ENCODE measurements around the gene PRR33.

Gene PRR33

GRCh38 chr11:1848640-1849430, 42.9 kb downstream of the PRR33 start:
- H3K4me2 ChIP-seq (ENCODE audit: insufficient read depth, low read length): no peak overlapping the region
- peaks cover 6% of the 10 kb centered on the region for H3K27me3 ChIP-seq (ENCODE audit: insufficient read depth, low read length, poor library complexity)
- H3K4me3 ChIP-seq (ENCODE audit: low read depth in 1 of 2, low read length in 2 of 2): no peak overlapping the region
- DNase-seq (no peak), ATAC-seq (ENCODE audit: insufficient read depth, low read depth) (no peak)
- H3K9ac ChIP-seq (ENCODE audit: low read depth, low read length): no peak overlapping the region
- H3K4me1 ChIP-seq (ENCODE audit: insufficient read depth, low read length): peaks cover 23% of the 10 kb centered on the region
- no peak overlapping the region for H3K27ac ChIP-seq (ENCODE audit: low read length)
- no peaks in the 10 kb centered on the region; the same call in 1 of the 2 replicates for H4K20me1 ChIP-seq (ENCODE audit: insufficient read depth, low read length)
- H3K36me3 ChIP-seq (ENCODE audit: insufficient read depth, low read length): no peaks in the 10 kb centered on the region; the same call in 1 of the 2 replicates
- 0 out of 2 replicates have a peak, but pooled peaks cover 4% of the 10 kb centered on the region for H3K79me2 ChIP-seq (ENCODE audit: insufficient read depth, low read length)
- no peaks in the 10 kb centered on the region for H3K9me3 ChIP-seq (ENCODE audit: insufficient read depth, low read length, severe bottlenecking)
- no peak overlapping the region for H2AFZ ChIP-seq (ENCODE audit: low read depth, low read length)
- TF ChIP-seq EZH2 (IDR thresholded peaks at IDR 0.05; ENCODE audit: borderline replicate concordance, low read depth, low read length, severe bottlenecking): no peak
- TF ChIP-seq, protein P1, sequence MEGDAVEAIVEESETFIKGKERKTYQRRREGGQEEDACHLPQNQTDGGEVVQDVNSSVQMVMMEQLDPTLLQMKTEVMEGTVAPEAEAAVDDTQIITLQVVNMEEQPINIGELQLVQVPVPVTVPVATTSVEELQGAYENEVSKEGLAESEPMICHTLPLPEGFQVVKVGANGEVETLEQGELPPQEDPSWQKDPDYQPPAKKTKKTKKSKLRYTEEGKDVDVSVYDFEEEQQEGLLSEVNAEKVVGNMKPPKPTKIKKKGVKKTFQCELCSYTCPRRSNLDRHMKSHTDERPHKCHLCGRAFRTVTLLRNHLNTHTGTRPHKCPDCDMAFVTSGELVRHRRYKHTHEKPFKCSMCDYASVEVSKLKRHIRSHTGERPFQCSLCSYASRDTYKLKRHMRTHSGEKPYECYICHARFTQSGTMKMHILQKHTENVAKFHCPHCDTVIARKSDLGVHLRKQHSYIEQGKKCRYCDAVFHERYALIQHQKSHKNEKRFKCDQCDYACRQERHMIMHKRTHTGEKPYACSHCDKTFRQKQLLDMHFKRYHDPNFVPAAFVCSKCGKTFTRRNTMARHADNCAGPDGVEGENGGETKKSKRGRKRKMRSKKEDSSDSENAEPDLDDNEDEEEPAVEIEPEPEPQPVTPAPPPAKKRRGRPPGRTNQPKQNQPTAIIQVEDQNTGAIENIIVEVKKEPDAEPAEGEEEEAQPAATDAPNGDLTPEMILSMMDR (IDR thresholded peaks at IDR 0.05; ENCODE audit: borderline replicate concordance, extremely low read depth, low read length, poor library complexity, severe bottlenecking): no peak

DNA sequence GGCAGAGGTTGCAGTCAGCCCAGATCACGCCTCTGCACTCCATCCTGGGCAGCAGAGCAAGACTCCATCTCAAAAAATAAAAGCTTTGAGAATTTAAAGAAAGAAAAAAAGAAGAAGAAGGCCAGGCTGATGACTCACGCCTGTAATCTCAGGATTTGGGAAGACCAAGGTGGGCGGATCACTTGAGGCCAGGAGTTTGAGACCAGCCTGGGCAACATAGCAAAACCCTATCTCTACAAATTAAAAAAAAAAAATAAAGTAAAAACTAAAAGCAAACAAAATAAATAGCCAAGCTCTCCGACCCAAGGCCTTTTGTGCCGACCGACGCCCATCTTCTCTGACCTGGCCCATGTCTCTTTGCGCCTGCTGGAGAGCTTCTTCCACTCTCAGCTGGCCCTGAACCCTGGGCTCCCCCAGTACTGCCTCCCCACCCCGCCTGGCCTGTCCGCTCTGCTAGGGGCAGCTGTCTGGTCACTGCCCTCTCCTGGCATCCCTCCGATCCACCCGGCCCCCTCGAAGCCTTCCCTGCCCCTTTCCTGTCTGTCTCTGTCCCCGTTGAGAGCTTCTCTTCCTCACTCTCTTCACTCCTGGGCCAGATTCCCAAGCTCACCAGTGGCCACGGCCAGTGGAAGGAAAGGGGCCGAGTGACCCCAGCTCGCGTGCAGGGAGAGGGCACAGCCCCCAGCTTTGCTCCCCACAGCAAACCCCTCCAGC, 43.6 kb downstream of the PRR33 start:
- Histone ChIP-seq H3K4me3 (ENCODE audit: low read depth in 1 of 2, low read length in 2 of 2) (no peak overlapping the region), H4K20me1 (ENCODE audit: insufficient read depth, low read length) (no peaks in the 10 kb centered on the region; the same call in 1 of the 2 replicates), H3K9ac (ENCODE audit: low read depth, low read length) (no peak overlapping the region), H3K9me3 (ENCODE audit: insufficient read depth, low read length, severe bottlenecking) (no peaks in the 10 kb centered on the region), H3K79me2 (ENCODE audit: insufficient read depth, low read length) (0 out of 2 replicates have a peak, but pooled peaks cover 1% of the 10 kb centered on the region), H3K36me3 (ENCODE audit: insufficient read depth, low read length) (no peaks in the 10 kb centered on the region), H3K4me1 (ENCODE audit: insufficient read depth, low read length) (peaks cover 15% of the 10 kb centered on the region), H3K4me2 (ENCODE audit: insufficient read depth, low read length) (no peak overlapping the region), H2AFZ (ENCODE audit: low read depth, low read length) (no peak overlapping the region), H3K27ac (ENCODE audit: low read length) (no peak overlapping the region), H3K27me3 (ENCODE audit: insufficient read depth, low read length, poor library complexity) (peaks cover 6% of the 10 kb centered on the region)
- DNase-seq (no peak), ATAC-seq (ENCODE audit: insufficient read depth, low read depth) (no peak)
- TF ChIP-seq, protein P1 (IDR thresholded peaks at IDR 0.05; ENCODE audit: borderline replicate concordance, extremely low read depth, low read length, poor library complexity, severe bottlenecking): no peak
- TF ChIP-seq EZH2 (IDR thresholded peaks at IDR 0.05; ENCODE audit: borderline replicate concordance, low read depth, low read length, severe bottlenecking): no peak

GRCh38 chr11:1847006-1847735, 44.5 kb downstream of the PRR33 start:
- Histone ChIP-seq H2AFZ (ENCODE audit: low read depth, low read length) (no peak overlapping the region), H3K27ac (ENCODE audit: low read length) (no peak overlapping the region), H4K20me1 (ENCODE audit: insufficient read depth, low read length) (no peaks in the 10 kb centered on the region; the same call in 1 of the 2 replicates), H3K4me3 (ENCODE audit: low read depth in 1 of 2, low read length in 2 of 2) (no peak overlapping the region), H3K4me1 (ENCODE audit: insufficient read depth, low read length) (peaks cover 6% of the 10 kb centered on the region), H3K4me2 (ENCODE audit: insufficient read depth, low read length) (no peak overlapping the region), H3K9ac (ENCODE audit: low read depth, low read length) (no peak overlapping the region), H3K9me3 (ENCODE audit: insufficient read depth, low read length, severe bottlenecking) (no peaks in the 10 kb centered on the region), H3K36me3 (ENCODE audit: insufficient read depth, low read length) (no peaks in the 10 kb centered on the region), H3K79me2 (ENCODE audit: insufficient read depth, low read length) (no peaks in the 10 kb centered on the region), H3K27me3 (ENCODE audit: insufficient read depth, low read length, poor library complexity) (peaks cover 6% of the 10 kb centered on the region)
- ATAC-seq (ENCODE audit: insufficient read depth, low read depth) (no peak), DNase-seq (no peak)
- no peak for TF ChIP-seq EZH2 (IDR thresholded peaks at IDR 0.05; ENCODE audit: borderline replicate concordance, low read depth, low read length, severe bottlenecking)
- TF ChIP-seq, protein P1 (IDR thresholded peaks at IDR 0.05; ENCODE audit: borderline replicate concordance, extremely low read depth, low read length, poor library complexity, severe bottlenecking): no peak

Data from DND-41 (cell line).